Measurements from ENCODE around the gene TMPRSS11F. TPM values are rescaled to one million over a fixed set of nuclear protein-coding genes. Genes with fewer than 3 reads are reported as not detected.

The TMPRSS11F gene
- total and polyA plus RNA-seq, 4 donors: not detected

- Histone ChIP-seq H3K36me3 (ENCODE audit: control insufficient read depth in 4 of 4, insufficient read depth in 4 of 4, low read length in 4 of 4) (no peaks in the 10 kb centered on the region), H3K27me3 (ENCODE audit: control insufficient read depth in 3 of 3, insufficient read depth in 3 of 3, low read length in 2 of 3) (no peaks in the 10 kb centered on the region), H3K9ac (ENCODE audit: insufficient read depth in 1 of 2, low read length in 2 of 2) (no peak overlapping the region), H3K4me1 (ENCODE audit: control insufficient read depth in 5 of 5, insufficient read depth in 5 of 5, low read length in 5 of 5) (no peaks in the 10 kb centered on the region), H3K4me3 (no peak overlapping the region), H3K27ac (ENCODE audit: low read depth in 1 of 2, low read length in 1 of 2) (no peak overlapping the region), H3K9me3 (ENCODE audit: control insufficient read depth in 4 of 4, insufficient read depth in 3 of 4, low read length in 3 of 4) (peaks cover 0 to 8% (median 0%) of the 10 kb centered on the region in 4 donors)
- ATAC-seq (ENCODE audit: insufficient read depth, low FRiP score) (no peak), DNase-seq (no peak)
- no peak for TF ChIP-seq CTCF (IDR thresholded peaks at IDR 0.05; ENCODE audit: control extremely low read depth, extremely low read depth)
These were observed 49.7 kb downstream of the TMPRSS11F start for GRCh38 chr4:68079928-68080327.

GRCh38 chr4:68077737-68078136 lies 51.9 kb downstream of the TMPRSS11F start:
- Histone ChIP-seq H3K4me3 (no peak overlapping the region), H3K9ac (ENCODE audit: insufficient read depth in 1 of 2, low read length in 2 of 2) (no peak overlapping the region), H3K9me3 (ENCODE audit: control insufficient read depth in 4 of 4, insufficient read depth in 3 of 4, low read length in 3 of 4) (peaks cover 0 to 8% (median 0%) of the 10 kb centered on the region in 4 donors), H3K36me3 (ENCODE audit: control insufficient read depth in 4 of 4, insufficient read depth in 4 of 4, low read length in 4 of 4) (no peaks in the 10 kb centered on the region), H3K4me1 (ENCODE audit: control insufficient read depth in 5 of 5, insufficient read depth in 5 of 5, low read length in 5 of 5) (no peaks in the 10 kb centered on the region), H3K27me3 (ENCODE audit: control insufficient read depth in 3 of 3, insufficient read depth in 3 of 3, low read length in 2 of 3) (no peaks in the 10 kb centered on the region), H3K27ac (ENCODE audit: low read depth in 1 of 2, low read length in 1 of 2) (no peak overlapping the region)
- no peak for ATAC-seq (ENCODE audit: insufficient read depth, low FRiP score)
- 90 to 94% methylated on average over 8 of the region's 8 CpGs for WGBS, 2 donors
- no peak for TF ChIP-seq CTCF (IDR thresholded peaks at IDR 0.05; ENCODE audit: control extremely low read depth, extremely low read depth)
- no peak for DNase-seq

- Histone ChIP-seq H3K9ac (ENCODE audit: insufficient read depth in 1 of 2, low read length in 2 of 2) (no peak overlapping the region), H3K36me3 (ENCODE audit: control insufficient read depth in 4 of 4, insufficient read depth in 4 of 4, low read length in 4 of 4) (no peaks in the 10 kb centered on the region), H3K9me3 (ENCODE audit: control insufficient read depth in 4 of 4, insufficient read depth in 3 of 4, low read length in 3 of 4) (peaks cover 0 to 4% (median 0%) of the 10 kb centered on the region in 4 donors), H3K27me3 (ENCODE audit: control insufficient read depth in 3 of 3, insufficient read depth in 3 of 3, low read length in 2 of 3) (no peaks in the 10 kb centered on the region), H3K4me1 (ENCODE audit: control insufficient read depth in 5 of 5, insufficient read depth in 5 of 5, low read length in 5 of 5) (no peaks in the 10 kb centered on the region), H3K4me3 (no peak overlapping the region), H3K27ac (ENCODE audit: low read depth in 1 of 2, low read length in 1 of 2) (no peak overlapping the region)
- DNase-seq: no peak
- no peak for ATAC-seq (ENCODE audit: insufficient read depth, low FRiP score)
- TF ChIP-seq CTCF (IDR thresholded peaks at IDR 0.05; ENCODE audit: control extremely low read depth, extremely low read depth): no peak
These were observed 52.4 kb downstream of the TMPRSS11F start for GRCh38 chr4:68077301-68077700.

- H3K9me3 ChIP-seq (ENCODE audit: control insufficient read depth in 4 of 4, insufficient read depth in 3 of 4, low read length in 3 of 4): no peaks in the 10 kb centered on the region
- no peak overlapping the region for H3K9ac ChIP-seq (ENCODE audit: insufficient read depth in 1 of 2, low read length in 2 of 2)
- no peak for ATAC-seq (ENCODE audit: insufficient read depth, low FRiP score)
- H3K4me1 ChIP-seq (ENCODE audit: control insufficient read depth in 5 of 5, insufficient read depth in 5 of 5, low read length in 5 of 5): no peaks in the 10 kb centered on the region
- no peaks in the 10 kb centered on the region for H3K27me3 ChIP-seq (ENCODE audit: control insufficient read depth in 3 of 3, insufficient read depth in 3 of 3, low read length in 2 of 3)
- H3K4me3 ChIP-seq: no peak overlapping the region
- no peak for DNase-seq
- H3K27ac ChIP-seq (ENCODE audit: low read depth in 1 of 2, low read length in 1 of 2): no peak overlapping the region
- no peak for TF ChIP-seq CTCF (IDR thresholded peaks at IDR 0.05; ENCODE audit: control extremely low read depth, extremely low read depth)
- 86 to 87% methylated on average over 2 of the region's 2 CpGs for WGBS, 2 donors
- H3K36me3 ChIP-seq (ENCODE audit: control insufficient read depth in 4 of 4, insufficient read depth in 4 of 4, low read length in 4 of 4): no peaks in the 10 kb centered on the region
These were observed 53.5 kb downstream of the TMPRSS11F start for GRCh38 chr4:68076194-68076593.

Data from lung (tissue), 12 donors.